Measurements from ENCODE around the gene CDC37.

Gene CDC37

GRCh38 chr19:10395917-10396316 is 7.4 kb downstream of the CDC37 start:
- peaks cover 0 to 12% (median 11%) of the 10 kb centered on the region in 4 donors for H3K4me1 ChIP-seq
- intact Hi-C loops (cut with DNase I; ENCODE audit: low total_unique reads): no loop called here

GRCh38 chr19:10395436-10395835 is 7.9 kb downstream of the CDC37 start:
- H3K9me3 ChIP-seq: no peaks in the 10 kb centered on the region
- no peaks in the 10 kb centered on the region for H3K27me3 ChIP-seq
- H3K4me3 ChIP-seq: no peak overlapping the region
- no peak overlapping the region for H3K27ac ChIP-seq
- DNase-seq: no peak
- H3K4me1 ChIP-seq: peaks cover 0 to 7% (median 6%) of the 10 kb centered on the region in 4 donors
- no peak for TF ChIP-seq CTCF (IDR thresholded peaks at IDR 0.05)
- peaks cover 40 to 72% (median 55%) of the 10 kb centered on the region in 3 donors for H3K36me3 ChIP-seq
- intact Hi-C loops (cut with DNase I; ENCODE audit: low total_unique reads): no loop called here

More at GRCh38 chr19:10395917-10396316, 7.4 kb downstream of the CDC37 start:
- no peak for DNase-seq
- Histone ChIP-seq H3K36me3 (peaks cover 40 to 70% (median 55%) of the 10 kb centered on the region in 3 donors), H3K4me3 (no peak overlapping the region), H3K9me3 (no peaks in the 10 kb centered on the region), H3K27ac (no peak overlapping the region), H3K27me3 (no peaks in the 10 kb centered on the region)
- TF ChIP-seq CTCF (IDR thresholded peaks at IDR 0.05): no peak

GRCh38 chr19:10395003-10395402 is 8.3 kb downstream of the CDC37 start:
- no peak for DNase-seq
- intact Hi-C loops (cut with DNase I; ENCODE audit: low total_unique reads): no loop called here
- no peak for TF ChIP-seq CTCF (IDR thresholded peaks at IDR 0.05)
- Histone ChIP-seq H3K9me3 (no peaks in the 10 kb centered on the region), H3K27me3 (no peaks in the 10 kb centered on the region), H3K4me3 (no peak overlapping the region), H3K4me1 (peaks cover 0 to 3% (median 2%) of the 10 kb centered on the region in 4 donors), H3K27ac (no peak overlapping the region), H3K36me3 (peaks cover 40 to 72% (median 55%) of the 10 kb centered on the region in 3 donors)

- Histone ChIP-seq H3K4me3 (no peak overlapping the region), H3K27ac (no peak overlapping the region), H3K36me3 (peaks cover 40 to 70% (median 55%) of the 10 kb centered on the region in 3 donors), H3K9me3 (no peaks in the 10 kb centered on the region), H3K4me1 (peaks cover 0 to 5% (median 0%) of the 10 kb centered on the region in 4 donors), H3K27me3 (no peaks in the 10 kb centered on the region)
- no peak for DNase-seq
- TF ChIP-seq CTCF (IDR thresholded peaks at IDR 0.05): no peak
- intact Hi-C loops (cut with DNase I; ENCODE audit: low total_unique reads): no loop called here
Observed at GRCh38 chr19:10393137-10393536, 10.2 kb downstream of the CDC37 start.

GRCh38 chr19:10392120-10392519 is 11.2 kb downstream of the CDC37 start:
- no peak overlapping the region for H3K27ac ChIP-seq
- peaks cover 0 to under 1% of the 10 kb centered on the region in 2 donors for H3K27me3 ChIP-seq
- intact Hi-C loops (cut with DNase I; ENCODE audit: low total_unique reads): no loop called here
- H3K36me3 ChIP-seq: peaks cover 40 to 63% (median 55%) of the 10 kb centered on the region in 3 donors
- no peak for TF ChIP-seq CTCF (IDR thresholded peaks at IDR 0.05)
- H3K4me3 ChIP-seq: no peak overlapping the region
- H3K9me3 ChIP-seq: no peaks in the 10 kb centered on the region
- no peak for DNase-seq
- peaks cover 0 to 5% (median 0%) of the 10 kb centered on the region in 4 donors for H3K4me1 ChIP-seq
